Eye (tissue), 1 donor: ENCODE data around the gene SUCLG2.
"Not testable (repeated sequence)": the region's sequence is repeated elsewhere in the genome, so short reads cannot be mapped to it uniquely, and the experiment has no call there.

Experiments used
- DNase-seq: peaks from one replicate; pipeline ENCODE4 v3.0.0-alpha.2; 2015

The SUCLG2 gene

GRCh38 chr3:67557848-67558355, 96.5 kb downstream of the SUCLG2 start:
- DNase-seq = peak; percentile 35

GRCh38 chr3:67551361-67552016, 102.9 kb downstream of the SUCLG2 start:
- DNase-seq = no peak

DNA sequence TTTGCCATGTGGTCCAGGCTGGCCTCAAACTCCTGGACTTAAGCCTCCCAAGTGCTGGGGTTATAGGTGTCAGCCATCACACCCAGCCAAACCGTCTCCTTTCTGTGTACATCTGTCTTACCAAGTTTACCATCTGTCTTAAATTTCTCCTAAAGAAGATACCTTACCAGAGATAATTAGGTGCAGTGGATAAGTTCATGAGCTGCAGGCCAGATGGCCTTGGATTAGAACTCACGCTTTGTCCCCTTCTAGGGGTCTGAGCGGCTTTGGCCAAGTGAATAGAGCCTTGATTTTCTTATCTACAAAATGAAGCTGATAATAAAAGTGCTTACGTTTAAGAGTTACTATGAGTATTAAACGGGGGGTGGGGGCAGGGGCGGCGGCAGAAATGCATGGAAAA, 103.9 kb downstream of the SUCLG2 start:
- no peak for DNase-seq

DNA sequence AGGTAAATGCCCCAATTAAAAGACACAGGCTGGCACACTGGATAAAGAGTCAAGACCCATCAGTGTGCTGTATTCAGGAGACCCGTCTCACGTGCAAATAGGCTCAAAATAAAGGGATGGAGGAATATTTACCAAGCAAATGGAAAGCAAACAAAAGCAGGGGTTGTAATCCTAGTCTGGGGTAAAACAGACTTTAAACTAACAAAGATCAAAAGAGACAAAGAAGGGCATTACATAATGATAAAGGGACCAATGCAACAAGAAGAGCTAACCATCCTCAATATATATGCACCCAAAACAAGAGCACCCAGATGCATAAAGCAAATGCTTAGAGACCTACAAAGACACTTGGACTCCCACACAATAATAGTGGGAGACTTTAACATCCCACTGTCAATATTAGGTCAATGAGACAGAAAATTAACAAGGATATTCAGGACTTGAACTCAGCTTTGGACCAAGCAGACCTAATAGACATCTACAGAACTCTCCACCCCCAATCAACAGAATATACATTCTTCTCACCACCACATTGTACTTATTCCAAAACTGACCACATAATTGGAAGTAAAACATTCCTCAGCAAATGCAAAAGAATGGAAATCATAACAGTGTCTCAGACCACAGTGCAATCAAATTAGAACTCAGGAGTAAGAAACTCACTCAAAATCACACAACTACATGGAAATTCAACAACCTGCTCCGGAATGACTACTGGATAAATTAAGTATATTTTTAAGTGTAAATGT, 111.7 kb downstream of the SUCLG2 start:
- not testable (repeated sequence) for DNase-seq

DNA sequence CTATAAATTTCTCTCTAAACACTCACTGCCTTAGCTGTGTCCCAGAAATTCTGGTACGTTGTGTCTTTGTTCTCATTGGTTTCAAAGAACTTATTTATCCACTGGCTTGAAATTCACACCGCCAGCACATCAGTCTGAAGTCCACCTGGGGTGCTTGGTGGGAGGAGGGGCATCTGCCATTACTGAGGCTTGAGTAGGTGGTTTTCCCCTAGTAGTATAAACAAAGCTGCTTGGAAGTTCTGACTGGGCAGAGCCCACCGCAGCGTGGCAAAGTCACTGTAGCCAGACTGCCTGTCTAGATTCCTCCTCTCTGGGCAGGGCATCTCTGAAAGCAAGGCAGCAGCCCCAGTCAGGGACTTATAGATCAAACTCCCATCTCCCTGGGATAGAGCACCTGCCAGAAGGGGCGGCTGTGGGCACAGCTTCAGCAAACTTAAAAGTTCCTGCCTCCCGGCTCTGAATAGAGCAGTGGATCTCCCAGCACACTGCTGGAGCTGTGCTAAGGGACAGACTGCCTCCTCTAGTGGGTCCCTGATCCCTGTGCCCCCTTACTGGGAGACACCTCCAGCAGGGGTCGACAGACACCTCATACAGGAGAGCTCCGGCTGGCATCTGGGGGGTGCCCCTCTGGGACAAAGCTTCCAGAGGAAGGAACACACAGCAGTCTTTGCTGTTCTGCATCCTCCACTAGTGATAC, 114.1 kb downstream of the SUCLG2 start:
- no peak for DNase-seq

- DNase-seq = not testable (repeated sequence)
Measured at GRCh38 chr3:67537203-67537602, 117.2 kb downstream of the SUCLG2 start.

DNA sequence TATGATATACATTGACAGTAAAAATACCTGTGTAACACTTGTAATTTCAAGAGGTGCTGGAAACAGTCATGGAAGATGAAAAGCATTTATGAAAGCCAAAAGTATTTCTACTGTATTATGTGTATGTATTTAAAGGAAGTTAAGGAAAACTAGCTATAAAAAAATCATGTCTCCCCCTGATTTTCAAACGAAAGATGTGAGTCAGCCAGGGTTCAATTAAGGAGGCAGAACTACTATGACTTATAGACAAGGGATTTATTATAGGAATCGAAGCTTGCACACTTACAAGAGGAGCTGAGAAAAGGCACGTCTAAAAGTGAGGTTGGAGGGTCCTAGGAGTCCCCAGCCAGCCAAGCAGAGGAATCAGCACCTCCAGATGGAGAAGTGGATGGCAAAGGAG, 119.4 kb downstream of the SUCLG2 start:
- no peak for DNase-seq

GRCh38 chr3:67534594-67534993, 119.8 kb downstream of the SUCLG2 start:
- DNase-seq = no peak

- peak; percentile 75 for DNase-seq
Measured at GRCh38 chr3:67531181-67532101, 123.0 kb downstream of the SUCLG2 start.

- DNase-seq = no peak
Measured at GRCh38 chr3:67529915-67530314, 124.5 kb downstream of the SUCLG2 start.

DNA sequence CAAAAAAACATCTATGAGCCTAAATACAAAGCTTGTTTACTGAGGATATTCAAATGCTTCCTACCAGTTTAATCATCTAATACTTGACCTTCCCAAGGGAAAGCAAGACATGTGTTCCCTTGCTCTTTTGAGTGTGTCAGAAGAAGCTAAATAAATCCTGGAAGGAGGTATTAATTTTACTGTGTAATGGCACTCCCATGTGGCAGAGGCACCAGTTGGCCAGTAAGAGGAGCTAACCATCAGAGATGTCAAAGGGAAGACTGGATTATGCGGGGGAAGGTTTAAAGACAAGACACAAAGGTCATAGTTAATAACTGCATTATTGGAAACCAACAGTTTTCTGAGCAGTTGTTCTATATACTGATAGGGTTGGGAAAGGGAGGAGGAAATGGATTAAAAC, 125.1 kb downstream of the SUCLG2 start:
- DNase-seq = no peak

DNA sequence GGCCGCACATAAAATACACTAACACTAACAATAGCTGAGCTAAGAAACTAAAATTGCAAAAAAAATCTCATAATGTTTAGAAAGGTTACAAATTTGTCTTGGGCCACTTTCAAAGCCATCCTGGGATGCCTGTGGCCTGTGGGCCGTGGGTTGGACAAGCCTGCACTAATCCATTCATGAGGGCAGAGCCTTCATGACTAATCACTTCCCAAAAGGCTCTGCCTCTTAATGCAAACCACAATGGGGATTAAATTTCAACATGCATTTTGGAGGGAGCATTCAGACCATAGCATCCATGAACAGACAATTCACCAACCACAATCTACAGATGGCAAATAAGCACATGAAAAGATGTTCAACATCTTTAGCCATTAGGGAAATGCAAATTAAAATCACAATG, 128.2 kb downstream of the SUCLG2 start:
- no peak for DNase-seq

DNA sequence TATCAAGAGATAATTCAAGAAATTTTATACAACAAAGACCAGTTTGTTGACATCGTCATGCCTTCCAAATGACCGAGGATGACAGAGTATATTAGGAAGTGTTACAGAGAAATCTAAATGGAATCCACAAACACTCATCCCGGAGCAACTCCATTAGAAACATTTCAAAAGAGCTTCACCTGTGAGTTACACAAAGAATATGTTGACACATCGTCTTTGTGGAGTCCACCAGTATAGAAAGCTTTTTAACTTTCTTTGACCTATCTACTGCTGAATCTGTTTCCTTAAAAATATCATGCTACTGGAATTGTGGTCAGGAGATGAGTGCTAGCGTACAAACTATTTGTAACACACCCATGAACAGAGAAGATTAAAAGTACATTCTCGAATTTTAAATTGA, 130.4 kb downstream of the SUCLG2 start:
- no peak for DNase-seq

DNA sequence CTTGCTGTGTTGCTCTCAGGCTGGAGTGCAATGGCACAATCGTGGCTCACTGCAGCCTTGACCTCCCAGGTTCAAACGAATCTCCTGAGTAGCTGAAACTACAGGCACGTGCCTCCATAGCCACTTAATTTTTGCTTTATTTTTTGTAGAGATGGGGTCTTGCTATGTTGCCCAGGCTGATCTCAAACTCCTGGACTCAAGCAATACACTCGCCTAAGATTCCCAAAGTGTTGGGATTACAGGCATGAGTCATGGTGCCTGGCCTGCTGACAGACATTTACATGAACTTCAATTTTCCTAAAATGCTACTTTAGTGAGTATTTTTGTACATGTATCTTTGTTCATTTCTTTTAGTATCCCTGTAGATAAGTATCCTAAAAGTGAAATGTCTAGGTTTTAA, 132.3 kb downstream of the SUCLG2 start:
- no peak for DNase-seq

DNA sequence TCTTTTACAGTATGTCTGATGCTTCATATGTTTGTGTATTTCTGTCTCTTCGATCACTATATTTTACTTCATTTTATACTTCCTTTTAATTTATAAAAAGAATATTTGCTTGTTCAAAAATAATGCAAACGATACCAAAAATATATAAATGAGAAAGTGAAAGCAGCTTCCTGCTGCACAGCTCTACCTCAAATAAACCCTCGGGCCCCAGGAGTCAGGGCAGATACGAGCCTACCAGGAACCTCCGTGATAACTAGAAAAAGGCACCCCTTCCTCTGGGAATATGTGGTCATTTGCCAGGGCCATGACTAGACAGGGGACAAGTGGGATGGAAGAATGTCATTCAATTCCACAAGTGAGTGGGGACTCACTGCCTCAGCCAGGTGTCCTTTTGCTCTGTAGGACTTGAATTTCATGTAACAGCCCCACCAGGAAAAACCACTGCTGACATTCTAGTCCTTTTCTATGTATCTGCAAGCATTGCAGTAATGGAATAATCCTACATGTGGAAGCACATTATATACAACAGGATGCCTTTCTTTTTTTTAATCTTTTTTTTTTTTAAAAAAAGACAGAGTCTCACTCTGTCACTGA, 133.3 kb downstream of the SUCLG2 start:
- DNase-seq = no peak

GRCh38 chr3:67518236-67518635, 136.2 kb downstream of the SUCLG2 start:
- no peak for DNase-seq

DNA sequence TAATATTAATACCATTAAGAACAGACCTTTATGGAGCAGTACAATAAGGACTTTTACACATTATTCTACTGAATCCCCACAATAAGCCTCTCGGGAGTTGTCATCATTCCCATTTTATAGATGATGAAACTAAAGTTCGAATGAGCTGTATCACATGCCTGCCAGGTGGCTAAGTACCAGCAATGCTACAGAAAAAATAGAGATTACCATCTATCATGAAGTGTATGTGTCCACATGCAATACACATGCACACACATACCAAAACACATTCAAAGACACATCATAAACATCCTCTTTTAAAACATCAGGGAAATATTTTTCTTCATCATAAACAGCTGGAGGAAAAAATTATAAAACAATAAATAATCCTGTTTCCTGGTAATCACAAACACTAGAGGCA, 136.6 kb downstream of the SUCLG2 start:
- no peak for DNase-seq

DNA sequence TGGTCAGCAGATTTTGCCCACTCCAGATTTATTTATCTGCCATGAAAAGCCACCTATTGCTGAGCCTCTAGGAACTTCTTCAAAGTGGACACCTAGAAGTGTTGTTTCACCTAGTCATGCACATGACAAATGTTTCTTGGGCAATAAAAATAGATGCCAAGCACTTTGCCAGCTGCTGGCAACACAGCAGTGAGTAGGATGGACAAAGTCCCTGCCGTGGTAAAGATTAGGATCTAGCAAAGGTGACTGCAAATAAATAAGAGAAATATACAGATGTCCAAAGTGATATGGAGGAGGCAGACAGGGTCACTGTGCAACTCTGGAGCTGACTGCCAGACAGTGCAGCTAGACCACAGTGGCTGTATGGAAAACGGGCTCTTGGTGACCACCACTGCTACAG, 137.9 kb downstream of the SUCLG2 start:
- no peak for DNase-seq

- no peak for DNase-seq
Measured at GRCh38 chr3:67515778-67516177, 138.6 kb downstream of the SUCLG2 start.

- no peak for DNase-seq
Measured at GRCh38 chr3:67509471-67510075, 144.8 kb downstream of the SUCLG2 start.

DNA sequence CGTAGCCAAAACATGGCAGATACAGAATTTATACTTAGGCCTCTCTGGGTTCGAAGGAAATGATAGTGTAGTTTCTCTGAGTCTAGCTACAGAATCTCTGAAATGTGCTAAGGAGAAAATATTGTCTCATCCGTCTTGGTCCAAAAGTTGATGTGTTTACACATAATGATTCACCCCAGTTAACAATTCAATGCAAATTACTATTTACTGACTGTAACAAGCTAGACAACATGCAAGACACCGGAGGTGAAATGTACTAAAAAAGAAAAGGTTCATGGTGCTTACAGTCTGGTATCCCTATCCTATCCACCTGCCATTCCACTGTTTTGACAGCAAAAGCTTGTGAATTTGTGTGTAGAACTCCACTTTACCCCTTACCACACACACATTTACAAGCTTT, 146.8 kb downstream of the SUCLG2 start:
- no peak for DNase-seq

DNA sequence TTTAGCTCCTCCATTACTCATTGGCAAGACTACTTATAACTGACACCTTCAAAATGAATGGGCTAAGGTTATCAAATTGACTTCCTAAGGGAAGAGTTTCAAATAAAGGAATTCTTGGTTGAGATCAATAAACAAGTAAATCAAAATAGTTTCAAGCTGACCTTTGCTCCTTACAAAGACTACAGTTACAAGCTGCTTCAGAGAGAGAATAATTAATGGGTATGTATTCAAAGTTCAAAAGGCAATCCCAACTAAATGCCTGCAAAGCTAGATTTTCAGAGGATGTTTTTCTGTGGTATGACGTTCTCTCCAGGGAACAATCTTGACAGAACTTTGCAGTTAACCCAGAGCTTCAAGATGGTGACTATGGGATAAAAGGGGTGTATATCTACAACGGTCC, 153.7 kb downstream of the SUCLG2 start:
- DNase-seq = no peak
